Lung microvascular endothelial cell (primary cell): Measurements from ENCODE around the gene SNCB. TPM values are rescaled to one million over a fixed set of nuclear protein-coding genes. Genes with fewer than 3 reads are reported as not detected.

Experiments used
- DNase-seq, 2 donors: peaks; one replicate each; pipeline versions ENCODE4 v3.0.0 to v3.0.0-alpha.2; 2010; ENCODE audit warnings: low read depth in 2 of 2
- total RNA-seq: library from RNA; depleted of rRNA; stranded (reverse); fragments of >200 nt; gene quantifications from 2 replicates; pipeline ENCODE4 v1.2.1, GENCODE V29; 2014

SNCB gene
- total RNA-seq, 1 donor from 2014 or later = 0.99 TPM

GRCh38 chr5:176660860-176661641 lies 30.7 kb upstream of the SNCB start:
- DNase-seq = peak; percentile 73 to 81

GRCh38 chr5:176660530-176660859 lies 30.2 kb upstream of the SNCB start:
- no peak for DNase-seq

GRCh38 chr5:176659860-176660461 lies 29.6 kb upstream of the SNCB start:
- DNase-seq = no peak

GRCh38 chr5:176659512-176659839 lies 29.1 kb upstream of the SNCB start:
- no peak for DNase-seq

- DNase-seq = peak; percentile 75 to 76
These were observed 28.6 kb upstream of the SNCB start for GRCh38 chr5:176658817-176659511.

- DNase-seq = peak; percentile 72 to 77
These were observed 27.8 kb upstream of the SNCB start for GRCh38 chr5:176658007-176658599.

GRCh38 chr5:176656467-176656990 lies 26.2 kb upstream of the SNCB start:
- DNase-seq = no peak

- DNase-seq = no peak
These were observed 24.5 kb upstream of the SNCB start for GRCh38 chr5:176654856-176655255.

- no peak for DNase-seq
These were observed 23.4 kb upstream of the SNCB start for GRCh38 chr5:176653401-176654385.

- peak; percentile 18 to 27 for DNase-seq
These were observed 21.8 kb upstream of the SNCB start for GRCh38 chr5:176652136-176652535.

- no peak for DNase-seq
These were observed 21.2 kb upstream of the SNCB start for GRCh38 chr5:176651472-176651980.

- no peak for DNase-seq
These were observed 20.1 kb upstream of the SNCB start for GRCh38 chr5:176650354-176650884.

GRCh38 chr5:176648474-176649194 lies 18.3 kb upstream of the SNCB start:
- no peak for DNase-seq

GRCh38 chr5:176647843-176648473 lies 17.6 kb upstream of the SNCB start:
- DNase-seq = peak; percentile 34 to 35

GRCh38 chr5:176647030-176647842 lies 16.9 kb upstream of the SNCB start, which contains the start of gene TSPAN17:
Gene TSPAN17 (plus strand): TSS chr5:176647484. CDS start chr5:176647616, 132 bp downstream.
- DNase-seq = peak; percentile 99

GRCh38 chr5:176646707-176647029 lies 16.3 kb upstream of the SNCB start:
- DNase-seq = no peak

- DNase-seq = no peak
These were observed 15.8 kb upstream of the SNCB start for GRCh38 chr5:176646049-176646706.
